Esophagus squamous epithelium (tissue), 5 donors: ENCODE results near the gene PTN. TPM values are rescaled to one million over a fixed set of nuclear protein-coding genes. Genes with fewer than 3 reads are reported as not detected.

ENCODE experiments used
- DNase-seq: peaks from one replicate; lab custom pipeline; 2025; lab: John Stamatoyannopoulos, UW
- H3K27ac ChIP-seq, 4 donors: fragments of 200-600 bp; sonication (generic); one replicate each; pipeline ENCODE4 v1.5.1; 2016 to 2019; ENCODE audit warnings: mild to moderate bottlenecking in 1 of 4
- H3K27me3 ChIP-seq, 4 donors: fragments of 200-600 bp; sonication (generic); 1 replicate in 3 of 4; 2 replicates in 1 of 4; pipeline versions ENCODE4 v1.5.1 to v1.6.0; 2017 to 2021; ENCODE audit warnings: antibody characterized with exemption in 1 of 4
- H3K36me3 ChIP-seq, 3 donors: fragments of 200-600 bp; sonication (generic); one replicate each; pipeline ENCODE4 v1.5.1; 2016 to 2019
- H3K4me1 ChIP-seq, 3 donors: fragments of 200-600 bp; sonication (generic); one replicate each; pipeline ENCODE4 v1.5.1; 2017 to 2019
- H3K4me3 ChIP-seq, 4 donors: fragments of 200-600 bp; sonication (generic); 1 replicate in 3 of 4; 2 replicates in 1 of 4; pipeline ENCODE4 v1.5.1; 2016 to 2019; ENCODE audit warnings: mild to moderate bottlenecking in 2 of 4, moderate library complexity in 1 of 4
- H3K9me3 ChIP-seq, 3 donors: fragments of 200-600 bp; sonication (generic); one replicate each; pipeline ENCODE4 v1.5.1; 2016 to 2019
- POLR2A ChIP-seq, 4 donors: fragments of 450-650 bp; IDR thresholded peaks; one replicate each; pipeline ENCODE4 v1.6.1; 2017; ENCODE audit warnings: antibody characterized with exemption in 4 of 4, mild to moderate bottlenecking in 4 of 4, moderate library complexity in 3 of 4
- WGBS, 2 donors: methylation state at CpG; one replicate each; pipeline ENCODE4 v1.1.5; 2018; 5-methylcytosine and 5-hydroxymethylcytosine counted together
- intact Hi-C: fragments of 100-400 bp; cut with DNase I; formaldehyde crosslinking; loops from one replicate; pipeline ENCODE4 v1.15.0; 2022
- total RNA-seq, 4 donors: library from RNA; depleted of rRNA; stranded (reverse); fragments of >200 nt; gene quantifications; one replicate each; pipeline ENCODE4 v1.1.0, GENCODE V29; 2016
- TF ChIP-seq, protein P1 (sequence below), 6 experiments: fragments of 450-650 bp in 4 of 6; fragments of 200-600 bp in 2 of 6; sonication (generic) in 2 of 6; IDR thresholded peaks; one replicate each; pipeline ENCODE4 v1.5.1; 2016 to 2019; ENCODE audit warnings: antibody characterized with exemption in 6 of 6, mild to moderate bottlenecking in 4 of 6, moderate library complexity in 4 of 6
- donor health status: DM: yes; HTN: yes; CAD: no.

Gene PTN
- total RNA-seq, 4 donors from 2014 or later = 22.4 to 95.9 (median 82.9) TPM

DNA sequence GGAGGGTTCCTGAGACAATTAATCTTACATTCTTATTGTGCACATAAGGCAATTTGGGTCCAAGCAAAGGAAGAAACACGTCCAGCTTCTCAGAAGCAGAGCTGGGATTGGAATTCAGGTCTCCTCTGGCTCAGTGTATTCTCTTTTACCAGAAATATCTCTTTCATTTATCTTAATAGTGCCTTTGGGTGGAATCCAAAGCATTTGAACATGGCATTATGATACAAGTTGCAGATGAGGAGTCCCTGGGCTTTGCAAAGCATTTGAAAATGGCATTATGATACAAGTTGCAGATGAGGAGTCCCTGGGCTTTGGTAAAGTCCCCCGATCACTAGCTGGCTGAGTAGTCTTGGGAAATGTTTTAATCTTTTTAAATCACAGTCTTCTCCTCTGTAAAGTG, 30.0 kb upstream of the PTN start:
- Histone ChIP-seq H3K27me3 (no peaks in the 10 kb centered on the region), H3K27ac (no peak overlapping the region), H3K4me3 (no peak overlapping the region), H3K4me1 (no peaks in the 10 kb centered on the region), H3K36me3 (no peaks in the 10 kb centered on the region), H3K9me3 (no peaks in the 10 kb centered on the region)
- TF ChIP-seq, protein P1, sequence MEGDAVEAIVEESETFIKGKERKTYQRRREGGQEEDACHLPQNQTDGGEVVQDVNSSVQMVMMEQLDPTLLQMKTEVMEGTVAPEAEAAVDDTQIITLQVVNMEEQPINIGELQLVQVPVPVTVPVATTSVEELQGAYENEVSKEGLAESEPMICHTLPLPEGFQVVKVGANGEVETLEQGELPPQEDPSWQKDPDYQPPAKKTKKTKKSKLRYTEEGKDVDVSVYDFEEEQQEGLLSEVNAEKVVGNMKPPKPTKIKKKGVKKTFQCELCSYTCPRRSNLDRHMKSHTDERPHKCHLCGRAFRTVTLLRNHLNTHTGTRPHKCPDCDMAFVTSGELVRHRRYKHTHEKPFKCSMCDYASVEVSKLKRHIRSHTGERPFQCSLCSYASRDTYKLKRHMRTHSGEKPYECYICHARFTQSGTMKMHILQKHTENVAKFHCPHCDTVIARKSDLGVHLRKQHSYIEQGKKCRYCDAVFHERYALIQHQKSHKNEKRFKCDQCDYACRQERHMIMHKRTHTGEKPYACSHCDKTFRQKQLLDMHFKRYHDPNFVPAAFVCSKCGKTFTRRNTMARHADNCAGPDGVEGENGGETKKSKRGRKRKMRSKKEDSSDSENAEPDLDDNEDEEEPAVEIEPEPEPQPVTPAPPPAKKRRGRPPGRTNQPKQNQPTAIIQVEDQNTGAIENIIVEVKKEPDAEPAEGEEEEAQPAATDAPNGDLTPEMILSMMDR (IDR thresholded peaks at IDR 0.05) = no peak
- TF ChIP-seq POLR2A (IDR thresholded peaks at IDR 0.05) = no peak
- intact Hi-C loops = no loop called here
- 54 to 65% methylated on average over 2 of the region's 2 CpGs for WGBS, 2 donors
- DNase-seq = no peak

DNA sequence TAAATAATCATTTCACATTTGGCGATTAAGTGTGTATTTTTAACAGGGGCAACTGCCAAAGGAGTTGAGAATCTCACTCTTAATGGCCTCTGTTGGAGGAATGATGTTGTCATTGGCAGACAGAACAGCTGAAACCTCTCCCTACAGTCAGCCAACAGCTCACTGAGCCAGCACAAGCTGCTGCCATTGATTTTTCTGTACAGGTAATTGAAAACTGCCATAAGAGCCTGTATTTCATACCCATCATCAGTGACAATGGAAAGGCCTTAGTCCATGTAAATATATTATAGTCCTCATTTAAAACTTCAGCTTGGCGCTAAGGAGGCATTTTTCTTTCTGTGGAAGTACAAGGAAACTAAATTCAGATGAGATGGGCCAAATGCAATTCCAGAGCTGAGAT, 28.1 kb upstream of the PTN start:
- no peak for DNase-seq
- no peak overlapping the region for H3K4me3 ChIP-seq
- no peaks in the 10 kb centered on the region for H3K27me3 ChIP-seq
- no peak for TF ChIP-seq POLR2A (IDR thresholded peaks at IDR 0.05)
- TF ChIP-seq, protein P1 (IDR thresholded peaks at IDR 0.05) = no peak
- no peaks in the 10 kb centered on the region for H3K4me1 ChIP-seq
- H3K9me3 ChIP-seq = no peaks in the 10 kb centered on the region
- no peaks in the 10 kb centered on the region for H3K36me3 ChIP-seq
- H3K27ac ChIP-seq = no peak overlapping the region
- intact Hi-C loops = no loop called here
- 77 to 82% methylated on average over 2 of the region's 2 CpGs for WGBS, 2 donors

DNA sequence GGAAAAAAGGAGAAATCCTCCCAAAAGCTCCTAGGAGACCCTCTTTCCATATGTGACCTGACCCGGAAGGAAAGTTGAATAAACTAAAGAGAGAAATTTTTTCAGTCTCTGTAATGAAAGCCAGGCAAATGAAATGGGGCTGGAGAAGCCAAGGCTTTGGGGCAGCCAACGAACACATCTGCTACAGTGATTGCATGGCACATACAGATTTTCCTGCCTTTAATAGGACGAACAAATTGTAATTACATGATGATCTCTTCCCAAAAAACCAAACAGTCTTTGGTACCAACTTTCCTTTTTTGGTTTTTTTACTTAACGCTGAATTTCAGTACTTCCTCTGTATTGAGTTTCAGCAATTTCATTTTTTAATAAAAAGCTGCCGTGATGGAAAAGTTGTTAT, 23.5 kb upstream of the PTN start:
- intact Hi-C loops = no loop called here
- no peaks in the 10 kb centered on the region for H3K36me3 ChIP-seq
- no peak overlapping the region for H3K4me3 ChIP-seq
- no peak for TF ChIP-seq POLR2A (IDR thresholded peaks at IDR 0.05)
- TF ChIP-seq, protein P1 (IDR thresholded peaks at IDR 0.05) = no peak
- H3K9me3 ChIP-seq = peaks cover 0 to 1% (median 0%) of the 10 kb centered on the region in 3 donors
- H3K27ac ChIP-seq = no peak overlapping the region
- H3K4me1 ChIP-seq = no peaks in the 10 kb centered on the region
- 80 to 85% methylated on average over 5 of the region's 5 CpGs for whole genome bisulfite sequencing, 2 donors
- no peaks in the 10 kb centered on the region for H3K27me3 ChIP-seq
- no peak for DNase-seq

DNA sequence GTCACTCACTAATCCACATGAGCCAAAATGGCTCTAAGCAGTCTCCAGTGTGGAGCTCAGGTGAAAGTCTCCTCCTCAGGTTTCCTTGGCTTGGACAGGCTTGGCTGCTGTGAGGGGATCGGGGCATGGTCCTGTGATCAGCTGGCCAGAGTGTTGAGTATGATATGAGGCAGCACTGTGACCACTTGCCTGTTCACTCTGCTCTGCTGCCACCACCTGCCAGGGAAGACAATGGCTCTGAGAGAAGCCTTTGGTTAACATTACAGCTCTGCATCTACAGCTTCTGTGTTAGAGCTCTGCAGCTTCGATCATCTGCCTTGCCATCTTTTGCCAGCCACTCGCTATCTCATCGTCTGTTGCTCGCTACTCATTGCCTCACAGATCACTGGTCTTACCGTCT, 20.1 kb upstream of the PTN start:
- TF ChIP-seq, protein P1 (IDR thresholded peaks at IDR 0.05) = no peak
- no peak for TF ChIP-seq POLR2A (IDR thresholded peaks at IDR 0.05)
- no peak overlapping the region for H3K4me3 ChIP-seq
- no peak for DNase-seq
- WGBS, 2 donors = 90 to 97% methylated on average over 5 to 6 of the region's 6 CpGs
- no peaks in the 10 kb centered on the region for H3K27me3 ChIP-seq
- peaks cover 0 to 31% (median 18%) of the 10 kb centered on the region in 3 donors for H3K9me3 ChIP-seq
- H3K27ac ChIP-seq = no peak overlapping the region
- intact Hi-C loops = no loop called here
- H3K4me1 ChIP-seq = no peaks in the 10 kb centered on the region
- H3K36me3 ChIP-seq = no peaks in the 10 kb centered on the region

DNA sequence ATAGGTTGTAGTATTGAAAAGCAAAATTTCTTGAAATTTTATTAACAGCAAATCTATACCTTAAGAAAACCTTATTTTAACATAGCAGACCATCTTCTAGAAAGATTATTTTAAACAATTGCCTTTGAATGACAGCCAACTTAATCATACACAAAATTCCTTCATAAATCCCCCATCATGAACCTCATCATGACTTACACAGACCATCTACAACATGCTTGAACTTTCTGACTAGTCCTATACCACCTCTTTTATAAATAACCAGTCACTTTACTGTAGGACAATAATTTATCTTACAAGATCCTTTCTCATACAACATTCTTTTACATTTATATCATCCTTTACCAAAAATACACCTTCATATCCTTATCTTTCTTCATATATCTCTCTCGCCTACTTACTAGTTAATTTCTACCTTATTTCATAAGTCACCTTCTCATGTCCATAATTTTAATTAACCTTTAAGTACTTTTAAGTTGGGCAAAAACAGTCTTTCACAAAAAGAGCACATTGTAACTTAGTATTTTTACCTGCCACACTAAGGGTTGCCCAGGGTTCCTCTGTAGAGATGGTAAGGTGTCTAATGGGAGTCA, 16.6 kb upstream of the PTN start:
- H3K36me3 ChIP-seq = no peaks in the 10 kb centered on the region

More for the DNA sequence above, 16.6 kb upstream of the PTN start:
- intact Hi-C loops = no loop called here
- Histone ChIP-seq H3K27ac (no peak overlapping the region), H3K4me1 (peaks cover 0 to 1% (median 0%) of the 10 kb centered on the region in 3 donors), H3K4me3 (no peak overlapping the region), H3K9me3 (peaks cover 0 to 32% (median 18%) of the 10 kb centered on the region in 3 donors), H3K27me3 (no peaks in the 10 kb centered on the region)
- WGBS, 2 donors = 32% methylated on average over 1 of the region's 1 CpG
- no peak for DNase-seq
- TF ChIP-seq POLR2A (IDR thresholded peaks at IDR 0.05) = no peak
- TF ChIP-seq, protein P1 (IDR thresholded peaks at IDR 0.05) = no peak
